Bronchial epithelial cell (primary cell): ENCODE results near the gene VAPA. TPM values are rescaled to one million over a fixed set of nuclear protein-coding genes. Genes with fewer than 3 reads are reported as not detected.

Experiments used
- DNase-seq: peaks from one replicate; pipeline ENCODE4 v3.0.0-alpha.2; 2010; ENCODE audit warnings: low read depth
- FAIRE-seq: peaks from 2 replicates; lab custom pipeline; 2011; peaks lifted over from hg19 to GRCh38; lab: Jason Lieb, UNC
- H3K27me3 ChIP-seq: 2 replicates; pipeline ENCODE4 v1.5.1; 2011; ENCODE audit warnings: low read length; ENCODE audit not compliant: control insufficient read depth, insufficient read depth
- H3K36me3 ChIP-seq: 2 replicates; pipeline ENCODE4 v1.5.1; 2011; ENCODE audit warnings: low read length; ENCODE audit not compliant: control insufficient read depth, insufficient read depth
- H3K4me3 ChIP-seq: 2 replicates; pipeline ENCODE4 v1.5.1; 2011; ENCODE audit warnings: mild to moderate bottlenecking, low read depth, low read length, control low read depth
- CTCF ChIP-seq: IDR thresholded peaks from 2 replicates; pipeline ENCODE4 v1.5.1; 2011; ENCODE audit warnings: mild to moderate bottlenecking, moderate library complexity, low read length, control low read depth, inconsistent platforms; ENCODE audit not compliant: insufficient read depth, severe bottlenecking
- total RNA-seq: library from RNA; depleted of rRNA; stranded (reverse); fragments of >200 nt; gene quantifications from 2 replicates; pipeline ENCODE4 v1.2.1, GENCODE V29; 2014

The VAPA gene
- total RNA-seq, 1 donor from 2014 or later: 356 TPM

- Histone ChIP-seq H3K36me3 (no peaks in the 10 kb centered on the region), H3K27me3 (no peaks in the 10 kb centered on the region), H3K4me3 (no peak overlapping the region)
- no peak for DNase-seq
- FAIRE-seq: no peak
- TF ChIP-seq CTCF: no peak
These were observed 11.6 kb downstream of the VAPA start for GRCh38 chr18:9925369-9925768.

DNA sequence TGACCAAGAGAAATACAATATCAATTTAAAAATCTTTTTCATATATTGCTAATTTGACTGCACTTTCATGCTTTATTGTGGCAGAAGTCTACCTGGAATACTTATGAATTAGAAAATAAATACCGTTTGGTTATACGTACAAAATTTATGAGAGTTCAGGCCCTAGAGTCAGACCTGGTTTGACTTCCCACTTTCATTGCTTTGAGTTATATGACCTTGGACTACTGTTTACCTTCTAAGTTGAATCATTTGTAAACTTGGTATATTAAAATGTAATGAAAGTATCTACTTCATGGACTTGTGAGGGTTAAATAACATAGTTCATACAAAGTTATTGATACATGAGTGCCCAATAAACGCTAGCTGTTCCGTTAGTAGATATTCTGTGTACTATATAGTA lies 12.0 kb downstream of the VAPA start:
- no peak for TF ChIP-seq CTCF
- Histone ChIP-seq H3K4me3 (no peak overlapping the region), H3K27me3 (no peaks in the 10 kb centered on the region), H3K36me3 (no peaks in the 10 kb centered on the region)
- no peak for FAIRE-seq
- DNase-seq: no peak

DNA sequence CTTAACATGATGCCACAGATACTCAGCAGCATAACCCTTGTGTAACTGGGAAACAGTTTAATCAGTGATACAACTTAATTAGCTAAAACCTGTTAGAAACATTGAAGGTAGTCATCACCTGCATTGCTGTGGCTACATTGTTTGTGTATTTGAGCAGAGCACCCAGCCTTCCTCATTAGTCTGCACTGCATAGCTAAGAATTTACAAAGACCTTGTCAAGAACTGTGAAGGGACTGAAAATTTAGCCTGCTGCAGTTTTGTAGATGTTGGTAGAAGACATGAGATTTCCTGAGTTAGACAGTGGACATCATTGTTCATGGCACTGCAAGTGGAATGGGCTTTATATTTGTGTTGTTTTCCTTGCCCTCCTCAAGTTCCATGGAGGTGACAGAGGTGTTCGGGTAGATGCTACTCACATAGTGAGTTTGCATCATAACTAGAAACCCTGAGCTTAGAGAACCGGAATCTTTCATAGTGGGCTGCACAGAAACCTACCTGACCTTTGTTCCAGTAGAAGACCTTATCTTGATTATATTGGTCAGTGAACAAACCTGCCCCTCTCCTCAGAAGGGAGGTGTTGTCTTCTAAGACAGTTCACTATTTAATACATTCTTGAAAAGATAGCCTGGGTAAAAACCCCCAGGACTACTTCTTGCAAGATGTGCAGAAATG lies 12.5 kb downstream of the VAPA start:
- Histone ChIP-seq H3K4me3 (no peak overlapping the region), H3K36me3 (no peaks in the 10 kb centered on the region), H3K27me3 (no peaks in the 10 kb centered on the region)
- DNase-seq (no peak), FAIRE-seq (no peak)
- TF ChIP-seq CTCF: no peak

GRCh38 chr18:9926977-9927376 lies 13.2 kb downstream of the VAPA start:
- Histone ChIP-seq H3K27me3 (no peaks in the 10 kb centered on the region), H3K36me3 (no peaks in the 10 kb centered on the region), H3K4me3 (no peak overlapping the region)
- DNase-seq: no peak
- TF ChIP-seq CTCF: no peak
- no peak for FAIRE-seq

- no peak for FAIRE-seq
- no peak for DNase-seq
- peaks cover 1% of the 10 kb centered on the region for H3K36me3 ChIP-seq
- no peak for TF ChIP-seq CTCF
- H3K27me3 ChIP-seq: no peaks in the 10 kb centered on the region
- H3K4me3 ChIP-seq: no peak overlapping the region
These were observed 13.7 kb downstream of the VAPA start for GRCh38 chr18:9927392-9928063.
